ENCODE data around the gene FXN.

GRCh38 chr9:69034071-69034470 lies 1.5 kb upstream of the FXN start:
- TF ChIP-seq SP1 (IDR thresholded peaks at IDR 0.05; ENCODE audit: low read depth) (no peak), CTCF (IDR thresholded peaks at IDR 0.05 in 2 of 3, conservative IDR thresholded peaks at IDR 0.05 in 1 of 3; ENCODE audit: borderline replicate concordance in 1 of 3, insufficient read depth in 1 of 3, low read depth in 2 of 3, low read length in 2 of 3) (no peak), EZH2 (IDR thresholded peaks at IDR 0.05) (no peak), FOSL1 (IDR thresholded peaks at IDR 0.05; ENCODE audit: low read depth) (no peak), SRF (IDR thresholded peaks at IDR 0.05; ENCODE audit: low read depth) (no peak), POLR2A (IDR thresholded peaks at IDR 0.05; ENCODE audit: borderline replicate concordance, extremely low read depth, insufficient read depth, insufficient read length) (no peak), RAD21 (IDR thresholded peaks at IDR 0.05; ENCODE audit: low read depth) (no peak), CEBPB (IDR thresholded peaks at IDR 0.05; ENCODE audit: low read depth) (no peak)

All from HCT116 (cell line).